CD4-positive, alpha-beta T cell treated with Interleukin-4 for 1 hour (primary cell): ENCODE measurements around the gene FLNA.
"Not testable (repeated sequence)": the region's sequence is repeated elsewhere in the genome, so short reads cannot be mapped to it uniquely, and the experiment has no call there.

Source experiments
- DNase-seq, 2 donors: peaks; one replicate each; pipeline ENCODE4 v3.0.0-alpha.2; 2020 to 2022

Gene FLNA

GRCh38 chrX:154399527-154400368 lies 25.3 kb upstream of the FLNA start:
- DNase-seq = peak; percentile 27 to 52

DNA sequence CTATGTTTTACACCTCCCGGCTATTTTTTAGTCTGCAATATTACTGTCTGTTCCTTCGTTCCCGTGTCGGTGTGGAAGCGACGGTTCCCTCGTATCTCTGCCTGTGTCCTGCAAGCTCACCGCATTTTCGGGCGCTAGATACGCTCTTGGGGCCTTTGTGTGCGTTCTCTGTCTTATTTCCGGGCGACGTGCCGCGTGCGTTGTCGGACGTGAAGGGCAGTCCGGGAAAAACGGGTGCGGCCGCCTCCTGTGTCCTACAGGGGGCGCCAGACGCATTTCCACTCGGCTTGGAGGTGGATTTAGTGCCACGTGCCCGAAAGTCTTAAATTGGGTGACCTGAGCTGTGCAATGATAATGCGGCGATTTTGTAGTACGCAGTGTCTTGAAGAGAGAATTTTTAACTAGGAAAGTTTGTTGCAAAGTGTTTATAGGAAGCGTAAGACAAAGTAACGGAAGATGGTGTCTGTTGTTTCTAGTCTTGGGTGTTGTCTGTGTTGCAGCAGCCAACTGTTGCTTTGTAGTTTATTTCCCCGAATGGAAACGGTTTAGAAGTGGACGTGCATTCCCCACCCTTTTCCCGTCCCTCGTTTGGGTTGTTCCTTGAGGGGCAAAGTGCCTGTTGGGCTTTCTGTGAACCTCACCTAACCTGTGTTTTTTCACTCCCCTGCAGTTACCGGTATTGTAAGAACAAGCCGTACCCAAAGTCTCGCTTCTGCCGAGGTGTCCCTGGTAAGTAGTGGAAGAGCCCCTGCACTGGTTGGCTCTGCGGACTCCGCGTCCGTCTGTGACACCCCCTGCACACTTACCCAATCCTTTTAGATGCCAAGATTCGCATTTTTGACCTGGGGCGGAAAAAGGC lies 24.5 kb upstream of the FLNA start:
- DNase-seq = peak; percentile 87 to 88

- DNase-seq = peak; percentile 95 to 97
These were observed 23.6 kb upstream of the FLNA start, which contains the start of gene RPL10 for GRCh38 chrX:154397888-154398667. Gene RPL10, plus strand, starts transcription at chrX:154398377. Its CDS starts 143 bp downstream, at chrX:154398520.

DNA sequence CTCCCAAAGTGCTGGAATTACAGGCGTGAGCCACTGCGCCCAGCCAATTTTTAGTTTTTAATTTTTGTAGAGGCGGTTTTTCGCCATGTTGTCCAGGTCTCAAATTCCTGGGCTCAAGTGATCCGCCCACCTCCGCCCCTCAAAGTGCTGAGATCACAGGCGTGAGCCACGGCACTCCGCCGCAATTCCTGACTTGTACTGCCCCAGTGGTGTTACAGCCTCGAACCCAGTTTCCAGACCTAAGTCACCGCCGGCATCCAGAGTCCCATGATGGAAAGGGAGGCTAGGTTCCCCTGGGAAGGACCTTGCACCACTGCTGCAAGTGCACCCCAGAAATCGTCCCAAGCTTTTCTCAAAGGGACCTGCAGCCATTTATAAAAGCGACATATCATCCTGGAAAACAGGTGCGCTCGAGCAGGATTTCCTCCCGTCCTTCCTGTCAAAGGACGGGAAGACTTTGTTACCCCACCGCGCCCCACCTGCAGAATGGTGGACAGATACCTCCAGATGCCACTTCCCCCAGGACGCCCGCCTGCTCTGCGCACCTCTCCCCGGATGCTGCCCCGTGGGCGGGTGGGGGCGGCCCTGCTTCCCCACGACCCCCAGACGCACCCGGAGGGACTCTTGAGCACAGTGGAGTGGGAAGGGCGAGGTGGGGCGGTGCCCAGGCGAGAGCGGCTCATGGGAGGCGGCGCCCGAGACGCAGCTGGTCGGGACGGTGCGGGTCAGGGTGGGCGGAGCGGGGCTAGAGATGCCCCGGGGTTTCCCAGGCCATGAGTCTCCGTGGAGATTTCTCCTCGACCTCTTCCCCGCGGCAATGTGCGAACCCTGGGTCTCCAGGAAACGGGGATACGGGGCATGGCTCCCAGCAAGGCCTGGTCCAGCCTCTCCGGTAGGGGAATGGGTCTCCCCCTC lies 22.8 kb upstream of the FLNA start:
- peak; percentile 62 to 71 for DNase-seq

- DNase-seq = not testable (repeated sequence)
These were observed 21.9 kb upstream of the FLNA start for GRCh38 chrX:154396363-154396762.

DNA sequence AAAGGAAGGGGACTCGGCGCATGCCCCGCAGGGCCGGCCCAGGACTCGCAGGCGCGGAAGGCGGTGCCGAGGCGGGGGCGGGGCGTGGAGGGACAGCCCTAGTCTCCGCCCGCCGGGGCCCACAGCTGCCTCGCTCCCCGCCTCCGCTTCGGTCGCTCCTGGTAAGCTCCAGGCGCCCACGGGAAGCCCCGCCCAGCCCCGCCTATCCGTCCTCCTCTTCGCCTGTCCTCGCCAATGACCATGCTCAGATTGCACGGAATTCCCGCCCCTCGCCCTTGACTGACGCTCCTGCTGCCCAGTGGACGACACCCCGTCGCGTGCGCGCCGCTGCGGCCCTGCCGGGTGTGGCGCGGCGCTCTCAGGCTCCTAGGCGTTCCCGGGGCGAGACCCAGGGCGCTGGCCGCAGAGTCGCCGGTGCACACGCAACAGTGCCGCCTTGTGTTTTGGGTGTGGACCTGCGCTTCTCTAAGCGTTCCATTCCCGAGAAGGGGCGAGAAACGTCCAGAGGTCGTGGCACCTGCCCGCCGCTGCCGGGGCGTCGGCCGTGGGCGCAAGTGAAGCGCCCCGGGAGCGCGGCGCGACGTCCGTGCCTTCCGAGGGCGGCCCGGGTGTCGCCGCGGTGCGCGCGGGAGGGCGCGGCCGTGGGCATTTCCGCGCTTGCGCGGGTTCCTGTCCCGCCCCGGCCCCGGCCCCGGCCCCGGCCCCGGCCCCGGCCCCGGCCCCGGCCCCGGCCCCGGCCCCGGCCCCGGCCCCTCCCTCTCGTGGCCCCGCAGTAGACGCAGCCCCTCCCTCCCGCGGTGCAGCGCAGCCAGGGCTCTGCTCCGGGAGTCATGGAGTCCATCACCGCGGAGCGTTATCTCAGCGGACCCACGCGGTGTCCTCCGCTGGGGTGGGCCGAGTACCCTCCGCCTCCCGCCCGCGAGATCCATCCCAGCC lies 15.6 kb upstream of the FLNA start:
- peak; percentile 47 to 58 for DNase-seq

DNA sequence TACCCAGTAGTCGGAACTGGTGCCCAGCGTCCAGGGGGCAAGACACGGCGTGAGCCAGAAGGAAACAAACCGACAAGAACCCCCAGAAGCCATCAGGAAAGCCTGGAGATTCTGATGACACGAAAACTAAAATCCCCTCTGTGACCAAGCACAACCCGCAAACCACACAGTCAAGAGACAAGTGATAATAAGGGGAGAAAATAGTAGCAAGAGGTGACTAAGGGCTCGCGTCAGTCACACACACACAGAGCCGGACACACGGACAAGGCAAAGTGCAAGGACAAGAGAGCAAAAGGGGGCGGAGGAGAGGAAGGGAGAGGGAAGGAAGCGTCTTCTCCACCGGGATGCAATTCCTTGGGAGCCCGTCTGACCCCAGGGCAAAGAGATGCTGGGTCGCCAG lies 14.2 kb upstream of the FLNA start:
- DNase-seq = not testable (repeated sequence)

- DNase-seq = not testable (repeated sequence)
These were observed 13.7 kb upstream of the FLNA start for GRCh38 chrX:154388094-154388493.

DNA sequence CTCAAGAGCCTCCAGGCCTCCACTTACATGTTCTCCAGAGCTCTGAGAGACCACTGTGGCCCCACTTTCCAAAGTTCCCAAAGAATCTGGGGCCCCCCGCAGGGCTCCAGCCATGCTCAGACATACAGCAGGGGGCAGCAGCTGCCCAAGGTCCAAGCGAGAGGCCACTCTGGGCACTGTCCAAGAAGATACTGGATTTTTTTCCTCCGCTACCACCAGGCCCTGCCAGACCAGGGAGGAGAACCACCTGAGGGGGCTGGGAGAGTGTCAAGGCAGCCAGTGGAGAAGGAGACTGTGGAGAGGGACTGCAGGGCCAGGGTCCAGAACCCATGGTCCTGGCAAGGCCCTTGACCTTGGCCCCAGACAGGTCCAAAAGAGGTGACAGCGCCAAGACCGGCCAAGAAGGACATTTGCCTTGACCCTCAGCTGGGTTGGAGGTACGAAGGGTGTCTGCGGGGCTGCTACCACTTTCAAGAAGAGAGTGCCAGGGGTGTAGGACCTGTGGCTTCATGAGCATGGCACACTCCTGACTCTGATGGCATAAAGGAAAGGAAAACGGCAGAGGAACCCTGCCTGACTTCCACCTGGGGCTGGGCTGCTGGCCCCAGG lies 10.0 kb upstream of the FLNA start:
- no peak for DNase-seq

- DNase-seq = peak in 1 of 2 donors; percentile 0
These were observed 9.2 kb upstream of the FLNA start for GRCh38 chrX:154383359-154384283.

DNA sequence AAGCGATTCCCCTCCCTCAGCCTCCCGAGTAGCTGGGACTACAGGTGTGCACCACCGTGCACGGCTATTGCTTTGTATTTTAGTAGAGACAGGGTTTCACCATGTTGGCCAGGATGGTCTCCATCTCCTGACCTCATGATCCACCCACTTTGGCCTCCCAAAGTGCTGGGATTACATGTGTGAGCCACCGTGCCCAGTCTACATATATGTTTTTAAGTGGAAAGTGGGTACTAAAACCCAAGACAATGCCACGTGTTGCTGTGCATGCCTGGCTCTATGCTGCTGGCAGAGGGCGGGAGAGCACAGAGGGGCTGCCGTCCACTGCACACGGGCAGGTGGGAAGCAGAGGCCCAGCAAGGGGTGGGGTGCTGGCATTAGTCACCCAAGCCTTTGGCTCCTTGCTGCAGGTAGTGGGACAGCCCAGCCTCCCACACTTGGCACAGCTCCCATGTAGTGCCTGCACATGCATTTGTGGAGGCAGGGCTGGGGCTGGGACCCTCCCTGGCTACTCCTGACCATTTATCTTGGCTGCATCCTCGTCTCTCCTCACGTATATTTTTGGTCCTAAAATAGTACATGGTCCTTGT lies 8.1 kb upstream of the FLNA start:
- peak in 1 of 2 donors; percentile 0 for DNase-seq

DNA sequence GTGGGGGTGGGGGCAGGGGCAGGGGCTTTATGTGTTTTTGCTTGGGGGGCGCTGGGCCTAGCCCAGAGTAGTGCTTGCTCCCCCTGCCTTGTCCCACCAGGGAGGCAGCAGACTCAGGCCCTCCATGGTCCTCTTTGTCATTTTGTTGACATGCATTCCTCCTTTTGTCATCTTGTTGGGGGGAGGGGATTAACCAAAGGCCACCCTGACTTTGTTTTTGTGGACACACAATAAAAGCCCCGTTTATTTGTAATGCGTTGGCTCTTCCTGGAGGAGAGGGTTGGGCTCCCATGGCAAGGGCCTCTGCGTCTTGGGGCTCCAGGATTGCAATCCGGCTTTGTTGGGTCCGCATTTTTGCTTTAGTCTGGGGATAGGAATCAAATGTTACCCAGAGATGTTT lies 6.8 kb upstream of the FLNA start:
- no peak for DNase-seq

- no peak for DNase-seq
These were observed 6.4 kb upstream of the FLNA start for GRCh38 chrX:154380787-154381186.

- peak in 1 of 2 donors; percentile 0 for DNase-seq
These were observed 5.7 kb upstream of the FLNA start for GRCh38 chrX:154380153-154380552.

DNA sequence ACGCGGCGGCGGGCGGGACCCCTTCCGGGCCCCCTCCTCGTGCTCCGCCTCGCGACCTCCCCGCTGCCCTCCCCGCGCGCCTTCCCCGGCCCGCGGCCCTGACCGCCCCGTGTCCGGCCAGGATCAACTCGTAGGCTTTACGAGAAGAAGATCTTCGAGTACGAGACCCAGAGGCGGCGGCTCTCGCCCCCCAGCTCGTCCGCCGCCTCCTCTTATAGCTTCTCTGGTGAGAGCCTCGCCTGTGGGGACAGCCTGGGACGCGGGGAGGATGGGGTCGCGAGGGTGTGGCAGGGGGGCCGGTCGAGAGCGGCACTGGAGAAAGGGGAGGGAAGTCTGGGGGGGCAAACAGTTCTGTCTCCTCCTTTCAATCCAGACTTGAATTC lies 5.1 kb upstream of the FLNA start:
- DNase-seq = no peak

- peak; percentile 98 to 99 for DNase-seq
These were observed 4.5 kb upstream of the FLNA start, which contains the start of gene EMD for GRCh38 chrX:154378799-154379568. Gene EMD, plus strand, starts transcription at chrX:154379295. Its CDS starts 190 bp downstream, at chrX:154379485.

GRCh38 chrX:154378059-154378798 lies 3.8 kb upstream of the FLNA start:
- DNase-seq = peak; percentile 43 to 53
